Cardiac muscle cell (in vitro differentiated cells and primary cell): ENCODE data around the gene MICALL2. TPM values are rescaled to one million over a fixed set of nuclear protein-coding genes. Genes with fewer than 3 reads are reported as not detected.

Experiments
- DNase-seq, 2 donors: peaks; one replicate each; pipeline versions ENCODE4 v3.0.0 to v3.0.0-alpha.2; 2010 to 2017; ENCODE audit warnings: low read depth in 1 of 2, low spot score in 1 of 2
- H3K27ac ChIP-seq: fragments of 200-600 bp; sonication (generic); 2 replicates; pipeline ENCODE4 v1.5.1; 2016
- H3K27me3 ChIP-seq: fragments of 200-600 bp; sonication (generic); 2 replicates; pipeline ENCODE4 v1.6.0; 2016; ENCODE audit warnings: control low read depth
- H3K36me3 ChIP-seq: fragments of 200-600 bp; sonication (generic); 2 replicates; pipeline ENCODE4 v1.5.1; 2016; ENCODE audit warnings: control low read depth
- H3K4me1 ChIP-seq: fragments of 200-600 bp; sonication (generic); 2 replicates; pipeline ENCODE4 v1.8.1; 2017; ENCODE audit warnings: low read depth, mild to moderate bottlenecking, mixed run types
- H3K4me3 ChIP-seq: fragments of 200-600 bp; sonication (generic); 2 replicates; pipeline ENCODE4 v1.5.1; 2016; ENCODE audit warnings: mild to moderate bottlenecking
- H3K9me3 ChIP-seq: fragments of 200-600 bp; sonication (generic); 2 replicates; pipeline ENCODE4 v1.5.1; 2017; ENCODE audit warnings: low read depth, mild to moderate bottlenecking, control low read depth
- CTCF ChIP-seq: IDR thresholded peaks from 2 replicates; pipeline ENCODE4 v1.5.1; 2012; ENCODE audit warnings: low read depth, mild to moderate bottlenecking, low read length
- polyA plus RNA-seq: library from polyadenylated mRNA; unstranded; fragments of >200 nt; fragmentation: Nextera tagmentation; extraction: Ambion mirVana; gene quantifications from 2 replicates; pipeline ENCODE4 v1.2.1, GENCODE V29; 2016
- total RNA-seq: library from RNA; depleted of rRNA; stranded (reverse); fragments of >200 nt; gene quantifications from 2 replicates; pipeline ENCODE4 v1.2.3, GENCODE V29; 2016

Gene MICALL2
- total and polyA plus RNA-seq, 2 experiments from 2014 or later, result 19.5 to 22.0 TPM

GRCh38 chr7:1485156-1485555, 25.9 kb upstream of the MICALL2 start:
- no peak overlapping the region for H3K4me3 ChIP-seq
- H3K27ac ChIP-seq, result no peak overlapping the region
- no peak for DNase-seq
- H3K36me3 ChIP-seq, result peaks cover 40% of the 10 kb centered on the region
- H3K27me3 ChIP-seq, result no peaks in the 10 kb centered on the region
- no peaks in the 10 kb centered on the region for H3K9me3 ChIP-seq
- TF ChIP-seq CTCF, result no peak
- H3K4me1 ChIP-seq, result no peaks in the 10 kb centered on the region

- Histone ChIP-seq H3K4me1 (no peaks in the 10 kb centered on the region), H3K9me3 (no peaks in the 10 kb centered on the region), H3K27me3 (no peaks in the 10 kb centered on the region), H3K27ac (no peak overlapping the region), H3K36me3 (peaks cover 36% of the 10 kb centered on the region), H3K4me3 (no peak overlapping the region)
- no peak for DNase-seq
- TF ChIP-seq CTCF, result no peak
Measured at GRCh38 chr7:1484569-1484968, 25.3 kb upstream of the MICALL2 start.

GRCh38 chr7:1483536-1484505, 24.6 kb upstream of the MICALL2 start:
- no peak for TF ChIP-seq CTCF

GRCh38 chr7:1483079-1483478, 23.8 kb upstream of the MICALL2 start:
- Histone ChIP-seq H3K27ac (no peak overlapping the region), H3K36me3 (peaks cover 28% of the 10 kb centered on the region), H3K9me3 (no peaks in the 10 kb centered on the region), H3K4me3 (no peak overlapping the region), H3K4me1 (no peaks in the 10 kb centered on the region), H3K27me3 (no peaks in the 10 kb centered on the region)
- DNase-seq, result no peak
- TF ChIP-seq CTCF, result no peak

More at GRCh38 chr7:1483536-1484505, 24.6 kb upstream of the MICALL2 start:
- Histone ChIP-seq H3K4me3 (no peak overlapping the region), H3K4me1 (no peaks in the 10 kb centered on the region), H3K27ac (no peak overlapping the region), H3K9me3 (no peaks in the 10 kb centered on the region), H3K36me3 (peaks cover 30% of the 10 kb centered on the region), H3K27me3 (no peaks in the 10 kb centered on the region)
- DNase-seq, result no peak

GRCh38 chr7:1481300-1481699, 22.0 kb upstream of the MICALL2 start:
- Histone ChIP-seq H3K27me3 (no peaks in the 10 kb centered on the region), H3K4me3 (no peak overlapping the region), H3K4me1 (no peaks in the 10 kb centered on the region), H3K36me3 (peaks cover 27% of the 10 kb centered on the region), H3K9me3 (no peaks in the 10 kb centered on the region), H3K27ac (no peak overlapping the region)
- TF ChIP-seq CTCF, result no peak
- no peak for DNase-seq
